Panc1 (cell line): ENCODE data around the gene GATAD2B. TPM values are rescaled to one million over a fixed set of nuclear protein-coding genes. Genes with fewer than 3 reads are reported as not detected.

Experiments
- ATAC-seq: fragments of 200-7000 bp; cut with Tn5 transposase; 2 replicates; pipeline ENCODE4 v1.9.1; 2020; ENCODE audit warnings: mild to moderate bottlenecking, moderate library complexity
- BruUV-seq: library from RNA; stranded (reverse); fragments of 400-500 nt; replicated peaks from 2 replicates; lab custom pipeline; 2021; lab: Mats Ljungman, UMichigan
- CTCF ChIA-PET: fragments of 300-600 bp; sonication (Branson Sonifier 250); formaldehyde crosslinking; loops from one replicate; lab custom pipeline; 2022; ENCODE audit warnings: antibody characterized with exemption; lab: Charles Lee
- POLR2A ChIA-PET: fragments of 300-600 bp; sonication (Branson Sonifier 250); formaldehyde crosslinking; loops from one replicate; lab custom pipeline; 2022; ENCODE audit warnings: antibody characterized with exemption; lab: Charles Lee
- DNase-seq: peaks from one replicate; pipeline ENCODE4 v3.0.0-alpha.2; 2010; ENCODE audit warnings: low read depth, low spot score
- H3K27ac ChIP-seq: 2 replicates; pipeline ENCODE4 v1.5.1; 2011; ENCODE audit warnings: mild to moderate bottlenecking, low read length, inconsistent platforms
- H3K27me3 ChIP-seq: fragments of 200-500 bp; sonication (Bioruptor generic); 2 replicates; pipeline ENCODE4 v1.6.0; 2014; ENCODE audit warnings: low read length, inconsistent platforms; ENCODE audit not compliant: control insufficient read depth, insufficient read depth
- H3K36me3 ChIP-seq: fragments of 200-500 bp; sonication (Bioruptor generic); 2 replicates; pipeline ENCODE4 v1.5.1; 2014; ENCODE audit warnings: inconsistent platforms, mild to moderate bottlenecking, low read length, moderate library complexity; ENCODE audit not compliant: control insufficient read depth, insufficient read depth
- H3K4me1 ChIP-seq: 2 replicates; pipeline ENCODE4 v1.5.1; 2011; ENCODE audit warnings: inconsistent platforms, mild to moderate bottlenecking, low read length, moderate library complexity; ENCODE audit not compliant: control insufficient read depth, insufficient read depth
- H3K4me3 ChIP-seq, 2 experiments: 2 replicates each; pipeline ENCODE4 v1.5.1; 2011 to 2012; ENCODE audit warnings: low read depth in 2 of 2, low read length in 2 of 2, mild to moderate bottlenecking in 2 of 2, inconsistent platforms in 1 of 2, moderate library complexity in 1 of 2
- H3K9me3 ChIP-seq: fragments of 200-500 bp; sonication (Bioruptor generic); 2 replicates; pipeline ENCODE4 v1.5.1; 2014; ENCODE audit warnings: low read depth, mild to moderate bottlenecking, inconsistent platforms, low read length, moderate library complexity; ENCODE audit not compliant: control insufficient read depth, insufficient read depth
- CTCF ChIP-seq: fragments of 450-650 bp; IDR thresholded peaks from 2 replicates; pipeline ENCODE4 v1.5.1; 2017; ENCODE audit warnings: mild to moderate bottlenecking
- POLR2AphosphoS5 ChIP-seq: IDR thresholded peaks from 2 replicates; pipeline ENCODE4 v1.6.1; 2012; ENCODE audit warnings: mild to moderate bottlenecking, low read depth, low read length, moderate library complexity
- REST ChIP-seq, 2 experiments: IDR thresholded peaks; 2 replicates each; pipeline ENCODE4 v1.6.1; 2011 to 2012; ENCODE audit warnings: low read depth in 2 of 2, control low read depth in 1 of 2, low read length in 1 of 2, mild to moderate bottlenecking in 1 of 2, moderate library complexity in 1 of 2; ENCODE audit not compliant: insufficient read depth in 1 of 2
- SIN3A ChIP-seq: IDR thresholded peaks from 2 replicates; pipeline ENCODE4 v1.6.1; 2012; ENCODE audit warnings: low read depth, mild to moderate bottlenecking, low read length, moderate library complexity, borderline replicate concordance; ENCODE audit not compliant: insufficient read depth
- TCF7L2 ChIP-seq: IDR thresholded peaks from 2 replicates; pipeline ENCODE4 v1.6.1; 2011; ENCODE audit warnings: mild to moderate bottlenecking, low read depth, low read length, inconsistent platforms
- in situ Hi-C: cut with HindIII; loops from 2 replicates; pipeline ENCODE4 v1.10.0; 2016; ENCODE audit warnings: low sequenced_read_pairs, low pct_unique_long_range_greater_than_20kb
- intact Hi-C: fragments of 100-400 bp; cut with micrococcal nuclease; formaldehyde crosslinking; loops from one replicate; pipeline ENCODE4 v1.10.0; 2022; ENCODE audit not compliant: unreplicated experiment
- total RNA-seq: library from RNA; stranded (reverse); gene quantifications from one replicate; pipeline ENCODE4 v1.2.1, GENCODE V29; 2021; ENCODE audit not compliant: unreplicated experiment

GATAD2B gene
- total RNA-seq, 1 experiment from 2014 or later = 47.2 TPM

GRCh38 chr1:153877112-153877511, 45.7 kb downstream of the GATAD2B start:
- in situ Hi-C loops = no loop called here
- intact Hi-C loops = no loop called here
- CTCF ChIA-PET = no interaction called here

GRCh38 chr1:153872934-153873333, 49.8 kb downstream of the GATAD2B start:
- Histone ChIP-seq H3K4me1 (no peaks in the 10 kb centered on the region), H3K9me3 (no peaks in the 10 kb centered on the region), H3K27ac (no peak overlapping the region), H3K27me3 (no peaks in the 10 kb centered on the region), H3K36me3 (no peaks in the 10 kb centered on the region), H3K4me3 (no peak overlapping the region)
- BruUV-seq = no TSS peak
- intact Hi-C loops (no loop called here), in situ Hi-C loops (no loop called here)
- TF ChIP-seq POLR2AphosphoS5 (no peak), TCF7L2 (no peak), REST (IDR thresholded peaks at IDR 0.05; ENCODE audit: insufficient read depth in 1 of 2, low read depth in 2 of 2, low read length in 1 of 2) (no peak), CTCF (no peak), SIN3A (no peak)
- ATAC-seq (no peak), DNase-seq (no peak)
- ChIA-PET CTCF (no interaction called here), POLR2A (no interaction called here)

More at GRCh38 chr1:153877112-153877511, 45.7 kb downstream of the GATAD2B start:
- peaks cover 13% of the 10 kb centered on the region for H3K4me1 ChIP-seq
- no peak overlapping the region for H3K4me3 ChIP-seq
- no peak overlapping the region for H3K27ac ChIP-seq
- DNase-seq (no peak), ATAC-seq (no peak)
- no peaks in the 10 kb centered on the region for H3K9me3 ChIP-seq
- POLR2A ChIA-PET = interaction anchor here (0.6 to 0.7 kb wide), 3 partner anchors 45 to 540 kb away, joined by 4 to 7 read pairs (median 5); no protein-coding TSS in a partner anchor
- TF ChIP-seq SIN3A (no peak), POLR2AphosphoS5 (no peak), REST (IDR thresholded peaks at IDR 0.05; ENCODE audit: insufficient read depth in 1 of 2, low read depth in 2 of 2, low read length in 1 of 2) (no peak), TCF7L2 (no peak), CTCF (no peak)
- H3K27me3 ChIP-seq = no peaks in the 10 kb centered on the region
- H3K36me3 ChIP-seq = no peaks in the 10 kb centered on the region
- no TSS peak for BruUV-seq
